Endodermal cell (in vitro differentiated cells): ENCODE measurements around the gene LIPG. TPM values are rescaled to one million over a fixed set of nuclear protein-coding genes. Genes with fewer than 3 reads are reported as not detected.
"Not testable (repeated sequence)": the region's sequence is repeated elsewhere in the genome, so short reads cannot be mapped to it uniquely, and the experiment has no call there.

Source experiments
- DNase-seq: peaks from one replicate; pipeline ENCODE4 v3.0.0-alpha.2; 2017
- H3K27ac ChIP-seq: 2 replicates; pipeline ENCODE4 v1.5.1; 2013; ENCODE audit warnings: mild to moderate bottlenecking, low read depth, low read length, moderate library complexity
- H3K27me3 ChIP-seq: 2 replicates; pipeline ENCODE4 v1.6.1; 2013; ENCODE audit warnings: mild to moderate bottlenecking, low read length, moderate library complexity; ENCODE audit not compliant: insufficient read depth, control insufficient read depth, poor library complexity, severe bottlenecking
- H3K36me3 ChIP-seq: 2 replicates; pipeline ENCODE4 v1.7.0; 2013; ENCODE audit warnings: mild to moderate bottlenecking, low read length, moderate library complexity; ENCODE audit not compliant: control insufficient read depth, insufficient read depth
- H3K4me1 ChIP-seq: one replicate; pipeline ENCODE4 v1.7.0; 2013; ENCODE audit warnings: low read length; ENCODE audit not compliant: control insufficient read depth, insufficient read depth
- H3K4me3 ChIP-seq: 2 replicates; pipeline ENCODE4 v1.5.1; 2013; ENCODE audit warnings: mild to moderate bottlenecking, low read length, moderate library complexity
- H3K9ac ChIP-seq: 2 replicates; pipeline ENCODE4 v1.6.1; 2013; ENCODE audit warnings: mild to moderate bottlenecking, low read length, moderate library complexity; ENCODE audit not compliant: poor library complexity, severe bottlenecking; ENCODE audit errors: extremely low read depth
- H3K9me3 ChIP-seq: 2 replicates; pipeline ENCODE4 v1.6.1; 2013; ENCODE audit warnings: mild to moderate bottlenecking, low read length, moderate library complexity; ENCODE audit not compliant: control insufficient read depth
- H3K27ac Mint-ChIP-seq: 2 replicates; pipeline ENCODE4 v1.8.0; 2020; ENCODE audit warnings: mixed read lengths
- H3K27me3 Mint-ChIP-seq: 2 replicates; pipeline ENCODE4 v1.8.0; 2021; ENCODE audit warnings: mild to moderate bottlenecking, mixed read lengths; ENCODE audit not compliant: insufficient read depth
- H3K36me3 Mint-ChIP-seq: 2 replicates; pipeline ENCODE4 v1.8.0; 2020; ENCODE audit warnings: low read depth, mixed read lengths
- H3K4me1 Mint-ChIP-seq: 2 replicates; pipeline ENCODE4 v1.8.0; 2020; ENCODE audit warnings: mixed read lengths
- H3K4me3 Mint-ChIP-seq: 2 replicates; pipeline ENCODE4 v1.8.0; 2020; ENCODE audit warnings: mild to moderate bottlenecking, moderate library complexity, mixed read lengths
- H3K9me3 Mint-ChIP-seq: 2 replicates; pipeline ENCODE4 v1.8.0; 2020; ENCODE audit warnings: mild to moderate bottlenecking, mixed read lengths
- WGBS, 2 experiments: methylation state at CpG; one replicate each; pipeline versions ENCODE4 v1.1.5 to v1.1.7; 2013; ENCODE audit warnings: missing lambda C conversion rate in 2 of 2, mixed read lengths in 1 of 2; ENCODE audit not compliant: insufficient coverage in 1 of 2, insufficient read length in 1 of 2; 5-methylcytosine and 5-hydroxymethylcytosine counted together
- total RNA-seq, 2 donors: library from RNA; stranded (reverse); fragmentation: NEBNext Ultra II Directional in 1 of 2; extraction: Animal tissue kit (Norgen Biotek cat#: 25700) in 1 of 2; gene quantifications; 2 replicates in 1 of 2; 3 replicates in 1 of 2; pipeline ENCODE4 v1.2.1, GENCODE V29; 2021
- TF ChIP-seq, protein P1 (sequence below): fragments of 200-600 bp; sonication (generic); conservative IDR thresholded peaks from 2 replicates; pipeline ENCODE4 v1.5.0; 2021; ENCODE audit warnings: antibody characterized with exemption, mild to moderate bottlenecking

The LIPG gene
- total RNA-seq, 2 donors from 2014 or later, result 4.0 to 5.0 TPM

DNA sequence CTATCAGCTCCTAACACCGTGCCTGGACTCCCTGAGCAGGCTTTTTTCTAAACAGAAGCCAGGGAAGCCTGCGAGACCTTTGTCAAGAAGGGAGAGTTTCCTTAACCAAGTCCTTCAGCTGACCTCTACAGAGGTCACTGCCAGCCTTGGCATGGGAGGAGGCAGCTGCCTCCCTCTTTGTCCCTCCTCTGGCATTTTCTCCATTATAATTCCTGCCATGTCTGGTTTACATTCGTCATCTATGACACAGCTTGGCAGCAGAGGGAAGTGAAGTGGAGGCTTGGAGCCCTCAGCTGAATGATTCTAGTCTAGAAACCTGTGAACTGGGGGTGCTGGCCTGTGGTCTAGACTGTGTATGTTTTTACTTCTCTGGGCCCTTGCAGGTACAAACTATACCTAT is 22.5 kb downstream of the LIPG start:
- Mint-ChIP-seq H3K27me3 (peaks cover 12% of the 10 kb centered on the region), H3K36me3 (peaks cover 10% of the 10 kb centered on the region)

DNA sequence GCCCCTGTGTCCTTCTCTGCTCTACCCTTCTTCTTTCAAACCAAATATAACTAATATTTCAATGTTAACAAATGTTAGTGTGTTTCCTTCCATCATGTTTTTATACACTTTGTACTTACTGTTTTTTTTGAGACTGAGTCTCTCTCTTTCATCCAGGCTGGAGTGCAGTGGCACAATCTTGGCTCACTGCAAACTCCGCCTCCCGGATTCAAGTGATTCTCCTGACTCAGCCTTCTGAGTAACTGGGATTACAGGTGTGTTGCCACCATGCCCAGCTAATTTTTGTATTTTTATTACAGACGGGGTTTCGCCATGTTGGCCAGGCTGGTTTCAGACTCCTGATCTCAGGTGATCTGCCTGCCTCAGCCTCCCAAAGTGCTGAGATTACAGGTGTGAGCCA is 23.1 kb downstream of the LIPG start:
- H3K27ac ChIP-seq, H3K4me3 ChIP-seq, H3K27me3 ChIP-seq, H3K36me3 ChIP-seq, H3K4me3 Mint-ChIP-seq, H3K4me1 ChIP-seq, H3K9me3 ChIP-seq, H3K9ac ChIP-seq, H3K27ac Mint-ChIP-seq, H3K36me3 Mint-ChIP-seq, DNase-seq, H3K9me3 Mint-ChIP-seq: not testable (repeated sequence)
- Mint-ChIP-seq H3K27me3 (peaks cover 10% of the 10 kb centered on the region), H3K4me1 (peaks cover 22% of the 10 kb centered on the region)
- WGBS, 2 experiments, result 90 to 93% methylated on average over 4 of the region's 4 CpGs

More for the DNA sequence above, 22.5 kb downstream of the LIPG start:
- DNase-seq, result no peak
- Histone ChIP-seq H3K9me3 (no peaks in the 10 kb centered on the region), H3K27me3 (no peaks in the 10 kb centered on the region), H3K27ac (no peak overlapping the region), H3K4me1 (no peaks in the 10 kb centered on the region), H3K9ac (no peak overlapping the region), H3K4me3 (no peak overlapping the region), H3K36me3 (no peaks in the 10 kb centered on the region)
- TF ChIP-seq, protein P1, sequence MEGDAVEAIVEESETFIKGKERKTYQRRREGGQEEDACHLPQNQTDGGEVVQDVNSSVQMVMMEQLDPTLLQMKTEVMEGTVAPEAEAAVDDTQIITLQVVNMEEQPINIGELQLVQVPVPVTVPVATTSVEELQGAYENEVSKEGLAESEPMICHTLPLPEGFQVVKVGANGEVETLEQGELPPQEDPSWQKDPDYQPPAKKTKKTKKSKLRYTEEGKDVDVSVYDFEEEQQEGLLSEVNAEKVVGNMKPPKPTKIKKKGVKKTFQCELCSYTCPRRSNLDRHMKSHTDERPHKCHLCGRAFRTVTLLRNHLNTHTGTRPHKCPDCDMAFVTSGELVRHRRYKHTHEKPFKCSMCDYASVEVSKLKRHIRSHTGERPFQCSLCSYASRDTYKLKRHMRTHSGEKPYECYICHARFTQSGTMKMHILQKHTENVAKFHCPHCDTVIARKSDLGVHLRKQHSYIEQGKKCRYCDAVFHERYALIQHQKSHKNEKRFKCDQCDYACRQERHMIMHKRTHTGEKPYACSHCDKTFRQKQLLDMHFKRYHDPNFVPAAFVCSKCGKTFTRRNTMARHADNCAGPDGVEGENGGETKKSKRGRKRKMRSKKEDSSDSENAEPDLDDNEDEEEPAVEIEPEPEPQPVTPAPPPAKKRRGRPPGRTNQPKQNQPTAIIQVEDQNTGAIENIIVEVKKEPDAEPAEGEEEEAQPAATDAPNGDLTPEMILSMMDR, result no peak
- peaks cover 22% of the 10 kb centered on the region for H3K4me1 Mint-ChIP-seq
- H3K9me3 Mint-ChIP-seq, result peaks cover 9% of the 10 kb centered on the region
- H3K4me3 Mint-ChIP-seq, result no peak overlapping the region
- no peak overlapping the region for H3K27ac Mint-ChIP-seq
- 91 to 100% methylated on average over 2 to 3 of the region's 3 CpGs for WGBS, 2 experiments

DNA sequence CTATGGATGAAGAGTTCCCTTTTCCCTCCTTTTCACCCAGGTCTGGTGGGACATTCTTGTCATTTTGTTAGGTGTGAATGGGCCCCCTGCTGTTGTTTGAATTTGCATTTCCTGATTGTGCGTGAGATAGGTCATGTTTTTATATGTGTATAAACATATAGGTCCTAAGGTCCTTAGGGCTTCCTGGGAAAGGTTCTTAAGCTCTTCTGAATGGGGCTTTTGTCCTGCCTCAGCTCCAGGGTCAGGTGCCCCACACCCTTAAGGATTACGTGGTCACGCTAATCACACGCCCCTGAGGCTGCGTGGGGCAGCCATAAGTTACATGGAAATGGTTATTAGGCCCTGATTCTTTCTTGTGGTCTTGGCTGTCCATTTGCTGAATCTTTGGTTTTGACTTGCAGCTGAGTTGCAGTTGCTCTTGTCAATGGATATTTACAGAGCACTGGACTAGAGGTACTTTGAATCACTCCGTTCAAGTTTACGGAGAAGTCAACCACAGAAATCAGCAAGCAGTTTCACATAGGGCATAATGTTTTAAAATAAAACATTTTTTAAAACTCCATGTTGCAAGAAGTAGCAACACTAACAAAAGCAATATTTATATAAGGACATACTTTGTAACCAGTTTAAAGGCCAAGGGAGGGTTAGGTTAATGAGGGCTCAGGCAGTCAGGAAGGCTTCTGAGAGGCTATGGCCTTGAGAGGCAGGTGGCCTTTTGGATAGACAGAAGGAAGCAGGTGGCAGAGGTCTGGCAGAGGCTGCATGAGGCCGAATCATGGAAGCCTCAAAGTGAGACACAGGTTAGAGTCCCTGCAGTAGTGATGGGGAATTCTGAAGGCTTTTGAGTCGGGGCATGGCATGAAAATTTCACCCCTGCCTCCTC is 24.2 kb downstream of the LIPG start:
- H3K27ac ChIP-seq, result no peak overlapping the region
- peak; percentile 85 for DNase-seq
- Mint-ChIP-seq H3K27ac (no peak overlapping the region), H3K27me3 (peaks cover 10% of the 10 kb centered on the region), H3K4me1 (peaks cover 22% of the 10 kb centered on the region), H3K36me3 (peaks cover 6% of the 10 kb centered on the region), H3K9me3 (no peaks in the 10 kb centered on the region), H3K4me3 (no peak overlapping the region)
- TF ChIP-seq, protein P1, result no peak
- 69 to 74% methylated on average over 3 to 9 of the region's 9 CpGs for WGBS, 2 experiments
- H3K36me3 ChIP-seq, result no peaks in the 10 kb centered on the region
- H3K4me1 ChIP-seq, result no peaks in the 10 kb centered on the region
- no peaks in the 10 kb centered on the region for H3K27me3 ChIP-seq
- no peak overlapping the region for H3K9ac ChIP-seq
- H3K9me3 ChIP-seq, result no peaks in the 10 kb centered on the region
- H3K4me3 ChIP-seq, result no peak overlapping the region
